GM12864 (cell line): ENCODE measurements around the gene EVA1C.
"Not testable (repeated sequence)": the region's sequence is repeated elsewhere in the genome, so short reads cannot be mapped to it uniquely, and the experiment has no call there.

Source experiments
- DNase-seq: peaks from one replicate; pipeline ENCODE4 v3.0.0-alpha.2; 2011; ENCODE audit warnings: low read depth
- H3K4me3 ChIP-seq: 2 replicates; pipeline ENCODE4 v1.5.1; 2011; ENCODE audit warnings: mild to moderate bottlenecking, low read depth, low read length, control low read depth
- CTCF ChIP-seq: IDR thresholded peaks from 2 replicates; pipeline ENCODE4 v1.5.1; 2011; ENCODE audit warnings: low read depth, mild to moderate bottlenecking, moderate library complexity, low read length, control low read depth, inconsistent platforms; ENCODE audit errors: missing control alignments

Gene EVA1C

GRCh38 chr21:32412162-32413014 lies at the start of gene EVA1C:
EVA1C (plus strand) TSS chr21:32412706; CDS start chr21:32412854, 148 bp downstream.
- no peak for TF ChIP-seq CTCF
- no peak for DNase-seq
- H3K4me3 ChIP-seq: peak within 1 kb of the TSS; percentile 16

GRCh38 chr21:32364387-32364786 lies 48.1 kb upstream of the EVA1C start:
- no peak for DNase-seq
- TF ChIP-seq CTCF: no peak
- H3K4me3 ChIP-seq: no peak overlapping the region

DNA sequence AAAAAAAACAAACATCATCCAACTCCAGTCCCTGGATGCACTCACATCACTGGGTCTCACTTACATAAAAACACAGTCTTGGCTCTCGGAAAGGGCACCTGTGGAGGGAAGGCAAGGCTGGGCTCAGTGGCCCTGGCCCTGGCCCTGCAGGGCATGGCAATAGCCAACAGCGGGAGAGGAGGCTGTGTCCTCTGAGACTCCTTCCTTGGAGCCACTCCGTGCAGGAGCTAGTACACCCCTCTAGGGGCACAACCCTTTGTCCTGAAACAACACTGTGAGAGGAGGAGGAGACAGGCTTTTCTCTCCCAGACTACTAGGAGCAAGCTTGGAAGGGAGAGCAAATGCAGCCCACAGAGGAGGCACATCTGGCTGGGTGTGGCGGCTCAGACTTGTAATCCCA lies 47.7 kb upstream of the EVA1C start:
- H3K4me3 ChIP-seq: no peak overlapping the region
- no peak for TF ChIP-seq CTCF
- DNase-seq: no peak

GRCh38 chr21:32366191-32366590 lies 46.3 kb upstream of the EVA1C start:
- H3K4me3 ChIP-seq: no peak overlapping the region
- no peak for DNase-seq
- TF ChIP-seq CTCF: no peak

DNA sequence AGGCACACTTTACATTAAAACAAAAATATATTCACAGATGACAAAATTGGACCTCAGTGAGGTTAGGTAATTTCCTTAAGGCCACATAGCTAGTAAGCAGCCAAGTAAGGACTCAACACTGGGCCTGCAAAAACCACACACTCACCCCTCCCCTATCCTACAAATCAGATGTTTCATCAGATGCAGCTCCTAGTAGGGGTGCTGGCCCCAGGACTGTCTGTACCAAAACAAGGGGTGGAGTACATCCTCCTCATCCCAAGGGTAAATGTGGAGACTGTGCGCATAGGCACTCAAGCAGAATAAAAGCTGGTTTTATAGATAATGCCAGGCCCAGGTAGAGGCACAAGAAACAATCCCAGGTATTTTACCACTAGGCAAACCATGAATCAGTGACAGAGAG lies 45.3 kb upstream of the EVA1C start:
- DNase-seq: no peak
- H3K4me3 ChIP-seq: no peak overlapping the region
- no peak for TF ChIP-seq CTCF

- H3K4me3 ChIP-seq: no peak overlapping the region
- DNase-seq: no peak
- TF ChIP-seq CTCF: no peak
These were observed 44.1 kb upstream of the EVA1C start for GRCh38 chr21:32368386-32368785.

- not testable (repeated sequence) for H3K4me3 ChIP-seq, DNase-seq
These were observed 43.5 kb upstream of the EVA1C start for GRCh38 chr21:32368961-32369360.
